Activated CD4-positive, alpha-beta memory T cell treated with anti-CD3 and anti-CD28 coated beads for 36 hours (primary cell): ENCODE measurements around the gene SAMD4B. TPM values are rescaled to one million over a fixed set of nuclear protein-coding genes. Genes with fewer than 3 reads are reported as not detected.
A peak's percentile ranks its signal among the peaks of the same experiment; 100 is the strongest.

Experiments
- CTCF ChIA-PET: fragments of 350-600 bp; sonication (Branson Sonifier 250); formaldehyde crosslinking; loops from one replicate; lab custom pipeline; 2021; ENCODE audit warnings: antibody characterized with exemption, inconsistent platforms; lab: Charles Lee
- POLR2A ChIA-PET: fragments of 350-600 bp; sonication (Branson Sonifier 250); formaldehyde crosslinking; loops from one replicate; lab custom pipeline; 2021; ENCODE audit warnings: antibody characterized with exemption; lab: Charles Lee
- DNase-seq: peaks from one replicate; pipeline ENCODE4 v3.0.0-alpha.2; 2020
- H3K27ac Mint-ChIP-seq: one replicate; pipeline ENCODE4 v1.8.0; 2021; ENCODE audit warnings: mixed read lengths
- H3K27me3 Mint-ChIP-seq: one replicate; pipeline ENCODE4 v1.8.0; 2021; ENCODE audit warnings: mixed read lengths
- H3K36me3 Mint-ChIP-seq: one replicate; pipeline ENCODE4 v1.8.0; 2021; ENCODE audit warnings: mixed read lengths
- H3K4me1 Mint-ChIP-seq: one replicate; pipeline ENCODE4 v1.8.0; 2021; ENCODE audit warnings: low read depth, mixed read lengths
- H3K4me3 Mint-ChIP-seq: one replicate; pipeline ENCODE4 v1.8.0; 2021; ENCODE audit warnings: mild to moderate bottlenecking, mixed read lengths
- H3K9me3 Mint-ChIP-seq: one replicate; pipeline ENCODE4 v1.8.0; 2021; ENCODE audit warnings: mixed read lengths
- intact Hi-C: fragments of 100-400 bp; cut with micrococcal nuclease; formaldehyde crosslinking; loops from one replicate; pipeline ENCODE4 v1.15.1; 2023
- total RNA-seq, 2 experiments: library from RNA; stranded (reverse); gene quantifications; one replicate each; pipeline ENCODE4 v1.2.3, GENCODE V29; 2021

Gene SAMD4B
- total RNA-seq, 2 experiments from 2014 or later = 49.4 to 51.3 TPM

DNA sequence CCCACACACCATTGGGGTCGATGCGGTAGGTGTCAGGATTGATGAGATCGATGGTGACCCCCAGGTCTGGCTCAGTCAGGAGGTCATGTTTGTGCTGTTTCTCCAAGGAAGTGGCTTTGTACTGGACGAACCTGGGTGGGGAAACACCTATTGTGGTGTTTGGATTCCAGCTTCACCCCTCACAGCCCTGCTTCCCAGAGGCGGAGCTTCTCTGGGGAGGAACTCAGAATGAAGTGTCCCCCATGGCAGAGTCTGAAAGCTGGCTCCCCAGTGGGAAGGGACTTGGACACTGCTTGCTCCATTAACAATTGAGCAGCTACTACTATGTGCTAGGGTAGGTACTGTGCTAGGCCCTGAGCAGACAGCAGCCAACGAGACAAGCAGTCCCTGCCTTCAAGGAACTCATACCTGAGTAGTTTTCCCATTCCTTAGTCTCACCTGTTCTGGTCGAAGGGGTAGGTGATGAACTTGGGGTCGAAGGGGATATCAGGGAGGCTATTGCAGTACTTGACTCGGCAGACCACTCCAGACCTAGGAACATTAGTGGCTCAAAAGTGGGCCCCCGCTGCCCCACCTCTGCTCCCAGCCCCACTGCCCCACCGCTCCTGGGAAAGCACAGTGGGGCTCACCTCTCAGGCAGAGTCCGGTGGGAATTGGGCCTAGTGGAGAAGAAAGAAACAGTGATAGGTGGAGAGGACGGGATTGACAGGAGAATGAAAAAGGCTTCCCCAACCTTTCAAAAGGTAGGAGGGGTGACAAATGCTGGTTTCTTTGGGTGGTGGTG lies 47.6 kb downstream of the SAMD4B start:
- POLR2A ChIA-PET = interaction anchor here (1.5 to 1.7 kb wide), 2 partner anchors 35 to 44 kb away, joined by 4 read pairs; no protein-coding TSS in a partner anchor
- CTCF ChIA-PET = interaction anchor here (1.0 kb wide), 1 partner anchor 43 kb away, joined by 3 read pairs; no protein-coding TSS in a partner anchor

DNA sequence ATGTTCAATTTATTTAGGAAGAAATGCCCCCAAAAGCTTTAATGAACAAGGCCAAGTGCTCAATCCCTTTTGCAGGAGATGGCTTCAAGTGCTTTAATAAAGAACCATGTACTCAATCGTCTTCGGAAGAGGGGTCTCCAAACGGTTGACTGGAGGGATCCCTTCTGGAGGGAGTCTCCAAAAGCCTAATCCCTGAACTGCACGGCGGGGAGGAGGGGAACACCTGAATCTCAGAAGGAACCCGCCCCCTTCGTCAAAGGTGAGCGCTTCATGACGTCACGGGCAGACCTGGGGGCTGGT lies 48.2 kb downstream of the SAMD4B start:
- intact Hi-C loops = loop anchor here (2.0 kb wide), 1 partner anchor 48 kb away; the partner anchor contains the start of gene SAMD4B
- Mint-ChIP-seq H3K27ac (peak overlapping the region; percentile 99), H3K9me3 (no peaks in the 10 kb centered on the region)

More for the DNA sequence above, 47.6 kb downstream of the SAMD4B start:
- Mint-ChIP-seq H3K27ac (peak overlapping the region; percentile 99), H3K4me1 (peaks cover 38% of the 10 kb centered on the region), H3K9me3 (no peaks in the 10 kb centered on the region), H3K4me3 (peak overlapping the region; percentile 95), H3K36me3 (peaks cover 32% of the 10 kb centered on the region), H3K27me3 (no peaks in the 10 kb centered on the region)
- intact Hi-C loops = loop anchor here (2.0 kb wide), 1 partner anchor 47 kb away; the partner anchor contains the start of gene SAMD4B
- no peak for DNase-seq

GRCh38 chr19:39390751-39391437 lies 48.7 kb downstream of the SAMD4B start, which contains the start of the genes MED29 and PAF1:
TSS of gene MED29 (plus strand) at chr19:39391378. CDS start at chr19:39391423, 45 bp downstream.
TSS of gene PAF1 (minus strand) at chr19:39391106. CDS start at chr19:39390864, 242 bp downstream.
- ChIA-PET POLR2A (interaction anchor here (0.7 to 2.3 kb wide), 13 partner anchors 10 to 542 kb away, joined by 3 to 32 read pairs (median 6); partner anchors contain the start of genes GMFG, PLEKHG2, RPS16 and SAMD4B), CTCF (interaction anchor here (0.7 to 3.4 kb wide), 9 partner anchors 10 to 269 kb away, joined by 3 to 32 read pairs (median 5); partner anchors contain the start of genes GMFG, PAK4, PLEKHG2 and SAMD4B)
- Mint-ChIP-seq H3K9me3 (no peaks in the 10 kb centered on the region), H3K36me3 (peaks cover 35% of the 10 kb centered on the region), H3K4me1 (peaks cover 40% of the 10 kb centered on the region), H3K4me3 (peak within 1 kb of the TSS; percentile 95), H3K27me3 (no peaks in the 10 kb centered on the region), H3K27ac (peak within 1 kb of the TSS; percentile 99)
- peak; percentile 98 for DNase-seq
- intact Hi-C loops = loop anchor here (1.0 to 2.0 kb wide), 5 partner anchors 21 to 54 kb away; partner anchors contain the start of genes PLEKHG2, SAMD4B and SUPT5H

More for the DNA sequence above, 48.2 kb downstream of the SAMD4B start:
- Mint-ChIP-seq H3K4me1 (peaks cover 40% of the 10 kb centered on the region), H3K36me3 (peaks cover 37% of the 10 kb centered on the region), H3K27me3 (no peaks in the 10 kb centered on the region), H3K4me3 (peak overlapping the region; percentile 95)
- peak; percentile 84 for DNase-seq
- ChIA-PET CTCF (interaction anchor here (1.2 to 1.4 kb wide), 2 partner anchors 18 to 48 kb away, joined by 3 to 6 read pairs; partner anchors contain the start of gene SAMD4B), POLR2A (interaction anchor here (0.7 to 2.3 kb wide), 11 partner anchors 11 to 55 kb away, joined by 3 to 32 read pairs (median 7); partner anchors contain the start of genes GMFG, PLEKHG2, RPS16 and SAMD4B)

DNA sequence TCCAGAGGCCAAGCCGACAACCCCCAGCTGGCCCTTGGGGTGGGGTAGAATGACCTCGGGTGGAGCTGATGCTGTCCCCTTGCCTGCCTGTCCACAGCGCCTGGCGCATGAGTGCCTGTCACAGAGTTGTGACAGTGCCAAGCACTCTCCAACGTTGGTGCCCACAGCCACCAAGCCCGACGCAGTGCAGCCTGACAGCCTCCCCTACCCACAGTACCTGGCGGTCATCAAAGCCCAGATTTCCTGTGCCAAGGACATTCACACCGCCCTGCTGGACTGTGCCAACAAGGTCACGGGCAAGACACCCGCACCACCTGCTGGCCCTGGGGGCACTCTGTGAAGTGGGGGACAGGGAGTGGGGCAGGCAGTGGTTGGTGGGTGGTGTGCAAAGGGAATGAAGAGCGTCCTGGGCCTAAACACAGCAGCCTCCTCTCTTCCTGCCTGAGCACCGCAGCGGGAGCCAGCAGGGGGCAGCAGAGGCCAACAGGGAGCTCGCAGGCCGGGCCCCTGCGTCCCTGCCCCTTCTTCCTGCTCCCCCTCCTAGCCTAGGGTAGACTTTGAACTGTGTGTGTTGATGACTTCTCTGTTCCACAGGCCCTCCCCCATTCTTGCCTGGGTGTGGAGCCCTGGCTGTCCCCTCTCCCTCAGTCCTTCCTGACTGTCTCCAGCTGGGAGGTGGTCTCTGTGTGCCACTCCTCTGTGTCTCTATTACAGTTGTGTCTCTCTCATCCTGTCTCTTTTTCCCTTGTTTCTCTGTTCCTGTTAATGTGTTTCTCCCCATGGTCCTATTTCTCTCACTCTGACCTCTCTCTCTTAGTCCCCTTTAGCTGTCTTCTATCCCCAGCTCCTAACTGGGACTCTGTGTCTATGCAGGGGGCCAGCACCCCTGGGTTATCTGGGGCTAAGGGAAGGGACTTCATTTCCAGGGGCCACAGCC lies 55.4 kb downstream of the SAMD4B start:
- Mint-ChIP-seq H3K27ac (peak overlapping the region; percentile 85), H3K36me3 (peaks cover 18% of the 10 kb centered on the region), H3K9me3 (no peaks in the 10 kb centered on the region), H3K27me3 (no peaks in the 10 kb centered on the region), H3K4me3 (peak overlapping the region; percentile 3), H3K4me1 (peaks cover 57% of the 10 kb centered on the region)
- POLR2A ChIA-PET = interaction anchor here (0.6 to 3.8 kb wide), 8 partner anchors 10 to 153 kb away, joined by 3 to 53 read pairs (median 4); partner anchors contain the start of genes PLEKHG2, RPS16, SUPT5H and ZFP36
- intact Hi-C loops = loop anchor here (1.0 kb wide), 1 partner anchor 15 kb away; the partner anchor contains the start of gene PLEKHG2
- CTCF ChIA-PET = interaction anchor here (0.6 to 7.6 kb wide), 22 partner anchors 10 to 278 kb away, joined by 3 to 219 read pairs (median 4); partner anchors contain the start of genes EID2B, PLEKHG2, RPS16 and SAMD4B
- DNase-seq = peak; percentile 96

DNA sequence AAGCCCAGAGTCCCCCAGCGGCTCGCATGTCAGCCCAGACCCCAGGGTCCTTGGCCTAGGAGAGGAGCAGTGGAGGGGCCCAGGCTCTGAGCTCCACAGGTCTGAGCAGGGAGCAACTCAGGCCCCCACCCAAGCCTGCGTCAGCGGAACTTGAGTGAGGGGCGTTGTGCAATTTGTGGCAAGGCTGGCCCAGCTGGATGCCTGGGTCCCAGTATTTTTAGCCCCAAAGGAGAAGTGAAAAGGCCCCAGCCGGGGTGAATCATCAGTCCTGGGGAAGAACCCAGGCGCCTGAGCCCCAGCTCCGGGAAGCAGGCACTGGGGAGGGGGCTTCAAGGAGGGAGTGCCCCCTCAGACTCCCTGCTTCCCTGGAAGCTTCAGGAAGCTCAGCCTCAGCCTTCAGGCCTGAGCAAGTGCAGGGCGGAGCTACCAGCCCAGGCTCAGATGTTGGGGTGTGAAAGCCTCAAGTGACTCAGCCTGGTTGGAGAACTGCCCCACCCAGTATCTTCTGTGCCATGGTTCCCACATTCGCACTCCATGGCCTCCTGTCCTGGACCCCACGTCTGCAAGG lies 56.2 kb downstream of the SAMD4B start:
- ChIA-PET POLR2A (interaction anchor here (0.6 to 3.8 kb wide), 8 partner anchors 10 to 152 kb away, joined by 3 to 53 read pairs (median 4); partner anchors contain the start of genes PLEKHG2, RPS16, SUPT5H and ZFP36), CTCF (interaction anchor here (0.6 to 7.6 kb wide), 22 partner anchors 9 to 536 kb away, joined by 3 to 219 read pairs (median 4); partner anchors contain the start of genes EID2B, FCGBP, PLEKHG2 and RPS16)
- peaks cover 18% of the 10 kb centered on the region for H3K36me3 Mint-ChIP-seq
- H3K4me1 Mint-ChIP-seq = peaks cover 55% of the 10 kb centered on the region
- no peaks in the 10 kb centered on the region for H3K27me3 Mint-ChIP-seq
- H3K27ac Mint-ChIP-seq = peak overlapping the region; percentile 85
- peak; percentile 80 for DNase-seq
- intact Hi-C loops = no loop called here
- H3K4me3 Mint-ChIP-seq = peak overlapping the region; percentile 3
- H3K9me3 Mint-ChIP-seq = no peaks in the 10 kb centered on the region

DNA sequence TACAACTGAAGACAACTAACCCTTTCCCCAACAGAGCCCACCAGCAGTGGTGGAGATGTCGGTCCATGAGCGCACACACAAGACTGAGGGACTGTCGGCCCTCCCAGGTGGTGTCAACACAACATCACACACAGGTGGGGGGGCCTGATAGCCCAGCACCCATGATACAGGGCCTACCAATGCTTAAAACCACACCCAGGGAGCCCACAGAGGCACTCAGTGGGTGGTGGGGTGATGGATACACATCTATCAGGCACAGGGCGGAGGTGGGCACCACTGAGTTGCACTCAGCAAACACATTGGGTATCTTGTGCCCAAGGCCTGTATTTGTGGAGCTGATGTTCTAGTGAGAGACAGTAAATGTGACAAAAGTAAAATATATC lies 57.4 kb downstream of the SAMD4B start:
- DNase-seq = no peak
- peaks cover 12% of the 10 kb centered on the region for H3K36me3 Mint-ChIP-seq
- H3K9me3 Mint-ChIP-seq = no peaks in the 10 kb centered on the region
- POLR2A ChIA-PET = interaction anchor here (2.3 to 3.8 kb wide), 2 partner anchors 8 to 36 kb away, joined by 17 to 53 read pairs; partner anchors contain the start of genes RPS16 and ZFP36
- intact Hi-C loops = loop anchor here (5.0 kb wide), 2 partner anchors 547 to 1863 kb away; partner anchors contain the start of gene HNRNPUL1
- no peaks in the 10 kb centered on the region for H3K27me3 Mint-ChIP-seq
- CTCF ChIA-PET = interaction anchor here (1.1 to 7.6 kb wide), 3 partner anchors 12 to 134 kb away, joined by 3 to 219 read pairs (median 9); partner anchors contain the start of genes PLEKHG2 and SAMD4B
- peaks cover 55% of the 10 kb centered on the region for H3K4me1 Mint-ChIP-seq
- H3K27ac Mint-ChIP-seq = peak overlapping the region; percentile 36
- H3K4me3 Mint-ChIP-seq = no peak overlapping the region

GRCh38 chr19:39400061-39400460 lies 57.8 kb downstream of the SAMD4B start:
- H3K27ac Mint-ChIP-seq = peak overlapping the region; percentile 36
- H3K4me3 Mint-ChIP-seq = no peak overlapping the region
- POLR2A ChIA-PET = interaction anchor here (2.3 kb wide), 1 partner anchor 9 kb away, joined by 32 read pairs; the partner anchor contains the start of genes MED29 and PAF1

GRCh38 chr19:39401070-39401548 lies 58.9 kb downstream of the SAMD4B start:
- intact Hi-C loops = loop anchor here (5.0 kb wide), 2 partner anchors 549 to 1861 kb away; partner anchors contain the start of gene HNRNPUL1
- H3K36me3 Mint-ChIP-seq = peaks cover 5% of the 10 kb centered on the region
- CTCF ChIA-PET = interaction anchor here (0.7 to 7.6 kb wide), 6 partner anchors 10 to 132 kb away, joined by 3 to 219 read pairs (median 8); partner anchors contain the start of genes EID2B, MED29, PAF1 and PLEKHG2
- H3K27ac Mint-ChIP-seq = peak overlapping the region; percentile 94
- POLR2A ChIA-PET = interaction anchor here (0.8 to 3.9 kb wide), 10 partner anchors 10 to 59 kb away, joined by 3 to 32 read pairs (median 4); partner anchors contain the start of genes MED29, PAF1, PLEKHG2 and RPS16
- H3K9me3 Mint-ChIP-seq = no peaks in the 10 kb centered on the region
- H3K4me1 Mint-ChIP-seq = peaks cover 65% of the 10 kb centered on the region
- H3K27me3 Mint-ChIP-seq = no peaks in the 10 kb centered on the region
- peak overlapping the region; percentile 78 for H3K4me3 Mint-ChIP-seq
- DNase-seq = no peak

More at GRCh38 chr19:39400061-39400460, 57.8 kb downstream of the SAMD4B start:
- intact Hi-C loops = loop anchor here (5.0 kb wide), 2 partner anchors 548 to 1862 kb away; partner anchors contain the start of gene HNRNPUL1
- no peak for DNase-seq
- CTCF ChIA-PET = interaction anchor here (1.1 to 7.6 kb wide), 3 partner anchors 9 to 133 kb away, joined by 3 to 219 read pairs (median 9); partner anchors contain the start of genes MED29, PAF1 and PLEKHG2
- H3K36me3 Mint-ChIP-seq = peaks cover 11% of the 10 kb centered on the region
- peaks cover 59% of the 10 kb centered on the region for H3K4me1 Mint-ChIP-seq
- no peaks in the 10 kb centered on the region for H3K27me3 Mint-ChIP-seq
- H3K9me3 Mint-ChIP-seq = no peaks in the 10 kb centered on the region
